ENCODE results near the gene KLC1. TPM values are rescaled to one million over a fixed set of nuclear protein-coding genes. Genes with fewer than 3 reads are reported as not detected.

Gene KLC1
- total RNA-seq, 1 donor from 2014 or later = 163 TPM

- TF ChIP-seq, protein P1, sequence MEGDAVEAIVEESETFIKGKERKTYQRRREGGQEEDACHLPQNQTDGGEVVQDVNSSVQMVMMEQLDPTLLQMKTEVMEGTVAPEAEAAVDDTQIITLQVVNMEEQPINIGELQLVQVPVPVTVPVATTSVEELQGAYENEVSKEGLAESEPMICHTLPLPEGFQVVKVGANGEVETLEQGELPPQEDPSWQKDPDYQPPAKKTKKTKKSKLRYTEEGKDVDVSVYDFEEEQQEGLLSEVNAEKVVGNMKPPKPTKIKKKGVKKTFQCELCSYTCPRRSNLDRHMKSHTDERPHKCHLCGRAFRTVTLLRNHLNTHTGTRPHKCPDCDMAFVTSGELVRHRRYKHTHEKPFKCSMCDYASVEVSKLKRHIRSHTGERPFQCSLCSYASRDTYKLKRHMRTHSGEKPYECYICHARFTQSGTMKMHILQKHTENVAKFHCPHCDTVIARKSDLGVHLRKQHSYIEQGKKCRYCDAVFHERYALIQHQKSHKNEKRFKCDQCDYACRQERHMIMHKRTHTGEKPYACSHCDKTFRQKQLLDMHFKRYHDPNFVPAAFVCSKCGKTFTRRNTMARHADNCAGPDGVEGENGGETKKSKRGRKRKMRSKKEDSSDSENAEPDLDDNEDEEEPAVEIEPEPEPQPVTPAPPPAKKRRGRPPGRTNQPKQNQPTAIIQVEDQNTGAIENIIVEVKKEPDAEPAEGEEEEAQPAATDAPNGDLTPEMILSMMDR (IDR thresholded peaks at IDR 0.05; ENCODE audit: unreplicated experiment) = no peak
- Mint-ChIP-seq H3K4me3 (no peak overlapping the region), H3K27ac (peak overlapping the region; percentile 79), H3K27me3 (ENCODE audit: low read depth) (no peaks in the 10 kb centered on the region), H3K36me3 (peaks cover 8% of the 10 kb centered on the region), H3K4me1 (peaks cover 14% of the 10 kb centered on the region), H3K9me3 (no peaks in the 10 kb centered on the region)
- DNase-seq (ENCODE audit: low spot score in 2 of 2, unreplicated experiment in 2 of 2) = no peak
These were observed 34.7 kb upstream of the KLC1 start for GRCh38 chr14:103594265-103594664.

GRCh38 chr14:103597623-103598377, 31.2 kb upstream of the KLC1 start:
- peaks cover 2% of the 10 kb centered on the region for H3K36me3 Mint-ChIP-seq
- no peaks in the 10 kb centered on the region for H3K9me3 Mint-ChIP-seq
- no peak for DNase-seq (ENCODE audit: low spot score in 2 of 2, unreplicated experiment in 2 of 2)
- no peak overlapping the region for H3K27ac Mint-ChIP-seq
- H3K4me3 Mint-ChIP-seq = no peak overlapping the region
- TF ChIP-seq, protein P1 (IDR thresholded peaks at IDR 0.05; ENCODE audit: unreplicated experiment) = no peak
- no peaks in the 10 kb centered on the region for H3K27me3 Mint-ChIP-seq (ENCODE audit: low read depth)
- H3K4me1 Mint-ChIP-seq = peaks cover 14% of the 10 kb centered on the region

GRCh38 chr14:103600503-103600902, 28.5 kb upstream of the KLC1 start:
- H3K9me3 Mint-ChIP-seq = no peaks in the 10 kb centered on the region
- H3K27me3 Mint-ChIP-seq (ENCODE audit: low read depth) = no peaks in the 10 kb centered on the region
- no peak overlapping the region for H3K4me3 Mint-ChIP-seq
- H3K4me1 Mint-ChIP-seq = peaks cover under 1% of the 10 kb centered on the region
- no peak overlapping the region for H3K27ac Mint-ChIP-seq
- TF ChIP-seq, protein P1 (IDR thresholded peaks at IDR 0.05; ENCODE audit: unreplicated experiment) = no peak
- DNase-seq (ENCODE audit: low spot score in 2 of 2, unreplicated experiment in 2 of 2) = no peak
- peaks cover 2% of the 10 kb centered on the region for H3K36me3 Mint-ChIP-seq

DNA sequence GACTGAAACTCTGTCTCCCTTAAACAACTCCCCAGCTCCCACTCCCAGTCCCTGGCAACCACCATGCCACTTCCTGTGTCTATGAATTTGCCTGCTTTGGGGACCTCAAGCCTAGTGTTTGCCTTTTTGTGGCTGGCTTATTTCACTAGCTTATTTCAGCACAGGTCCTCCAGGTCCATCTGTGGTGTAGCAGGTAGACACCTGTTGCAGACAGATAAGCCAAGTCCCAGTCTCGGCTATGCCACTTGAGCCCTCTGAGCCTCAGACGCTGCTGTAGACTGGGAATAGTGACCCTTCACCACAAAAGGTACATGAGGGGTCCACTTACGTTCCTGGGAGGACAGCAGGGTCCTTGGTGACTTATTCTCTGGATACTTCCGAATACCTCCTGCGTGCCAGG, 24.4 kb upstream of the KLC1 start:
- Mint-ChIP-seq H3K9me3 (no peaks in the 10 kb centered on the region), H3K4me1 (peaks cover 7% of the 10 kb centered on the region), H3K36me3 (peaks cover 2% of the 10 kb centered on the region), H3K4me3 (no peak overlapping the region), H3K27me3 (ENCODE audit: low read depth) (peaks cover 29% of the 10 kb centered on the region), H3K27ac (no peak overlapping the region)
- TF ChIP-seq, protein P1 (IDR thresholded peaks at IDR 0.05; ENCODE audit: unreplicated experiment) = no peak
- DNase-seq (ENCODE audit: low spot score in 2 of 2, unreplicated experiment in 2 of 2) = no peak

DNA sequence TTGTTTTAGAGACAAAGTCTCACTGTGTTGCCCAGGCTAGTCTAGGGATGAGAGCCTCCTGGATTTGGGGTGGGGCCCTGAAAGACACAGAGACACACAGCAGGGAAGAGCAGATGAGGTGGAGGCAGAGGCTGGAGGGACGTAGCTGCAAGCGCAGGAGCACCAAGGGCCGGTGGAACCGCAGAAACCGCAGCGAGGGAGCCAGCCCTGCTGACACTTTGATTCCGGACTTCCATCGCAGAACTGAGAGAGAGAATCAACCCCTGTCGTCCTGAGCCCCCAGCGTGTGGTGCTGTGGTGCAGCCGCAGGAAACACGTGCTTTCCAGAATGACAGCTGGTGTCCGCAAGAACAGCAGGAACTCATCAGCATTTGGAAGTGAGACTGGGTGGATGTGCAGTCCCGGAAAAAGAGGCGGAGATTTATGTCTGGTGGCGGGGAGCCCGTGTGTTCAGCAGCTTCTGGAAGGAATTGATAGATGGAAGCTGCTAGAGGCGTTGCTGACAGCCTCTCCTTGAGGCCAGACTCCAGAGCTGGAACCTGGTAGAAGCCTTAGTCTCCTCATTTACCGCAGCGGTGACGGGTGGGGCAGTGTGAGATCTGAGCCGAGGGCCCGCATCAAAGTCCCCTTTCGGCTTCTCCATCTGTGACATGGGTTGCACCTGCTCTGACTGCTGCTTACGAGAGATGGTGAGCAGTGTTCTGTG, 21.9 kb upstream of the KLC1 start:
- Mint-ChIP-seq H3K9me3 (peaks cover 7% of the 10 kb centered on the region), H3K4me3 (peak overlapping the region; percentile 22), H3K27ac (no peak overlapping the region), H3K4me1 (peaks cover 7% of the 10 kb centered on the region), H3K36me3 (peaks cover 7% of the 10 kb centered on the region), H3K27me3 (ENCODE audit: low read depth) (peaks cover 29% of the 10 kb centered on the region)
- no peak for DNase-seq (ENCODE audit: low spot score in 2 of 2, unreplicated experiment in 2 of 2)
- TF ChIP-seq, protein P1 (IDR thresholded peaks at IDR 0.05; ENCODE audit: unreplicated experiment) = no peak

Measured in mesothelial cell of epicardium (in vitro differentiated cells).